Neural cell (in vitro differentiated cells): ENCODE results near the gene GTF2I. TPM values are rescaled to one million over a fixed set of nuclear protein-coding genes. Genes with fewer than 3 reads are reported as not detected.
"Not testable (repeated sequence)": the region's sequence is repeated elsewhere in the genome, so short reads cannot be mapped to it uniquely, and the experiment has no call there.

ENCODE experiments used
- H2AFZ ChIP-seq: fragments of 200-600, 300-800 bp; sonication (generic), shearing (Covaris generic); 2 replicates; pipeline ENCODE4 v1.6.0; 2014; ENCODE audit warnings: low read depth, mild to moderate bottlenecking, antibody characterized with exemption, low read length, moderate library complexity
- H3F3A ChIP-seq: fragments of 200-600 bp; shearing (Covaris generic); 2 replicates; pipeline ENCODE4 v1.6.1; 2016; ENCODE audit warnings: mild to moderate bottlenecking, moderate library complexity, mixed read lengths, antibody characterized with exemption, low read length; ENCODE audit not compliant: insufficient read depth, poor library complexity, severe bottlenecking
- H3K27ac ChIP-seq: fragments of 200-600, 300-800 bp; sonication (generic), shearing (Covaris generic); 2 replicates; pipeline ENCODE4 v1.5.1; 2014; ENCODE audit warnings: mild to moderate bottlenecking, low read length, moderate library complexity
- H3K27me3 ChIP-seq: fragments of 300-800, 200-600 bp; sonication (generic), shearing (Covaris generic); 2 replicates; pipeline ENCODE4 v1.6.0; 2014; ENCODE audit warnings: mild to moderate bottlenecking, low read depth, low read length, moderate library complexity; ENCODE audit not compliant: insufficient read depth
- H3K36me3 ChIP-seq: fragments of 300-800, 200-600 bp; sonication (generic), shearing (Covaris generic); 2 replicates; pipeline ENCODE4 v1.5.1; 2014; ENCODE audit warnings: mild to moderate bottlenecking, antibody characterized with exemption, low read length, moderate library complexity; ENCODE audit not compliant: insufficient read depth
- H3K4me2 ChIP-seq: fragments of 300-800, 200-600 bp; sonication (generic), shearing (Covaris generic); 2 replicates; pipeline ENCODE4 v1.6.0; 2014; ENCODE audit warnings: mild to moderate bottlenecking, low read length
- H3K4me3 ChIP-seq: fragments of 300-800, 200-600 bp; sonication (generic), shearing (Covaris generic); 2 replicates; pipeline ENCODE4 v1.5.1; 2014; ENCODE audit warnings: mild to moderate bottlenecking, low read length, moderate library complexity
- H3K79me2 ChIP-seq: fragments of 200-600 bp; shearing (Covaris generic); replicated peaks from 2 replicates; pipeline ENCODE4 v1.6.0; 2014; ENCODE audit warnings: mild to moderate bottlenecking, low read length, moderate library complexity; ENCODE audit not compliant: insufficient read depth
- H3K9ac ChIP-seq: fragments of 300-800, 200-600 bp; sonication (generic), shearing (Covaris generic); 2 replicates; pipeline ENCODE4 v1.6.1; 2016; ENCODE audit warnings: mild to moderate bottlenecking, low read length, mixed read lengths
- H3K9me2 ChIP-seq: fragments of 200-600 bp; shearing (Covaris generic); 2 replicates; pipeline ENCODE4 v1.6.1; 2016; ENCODE audit warnings: mild to moderate bottlenecking, low read length, mixed read lengths; ENCODE audit not compliant: insufficient read depth
- H3K9me3 ChIP-seq: fragments of 200-600, 300-800 bp; sonication (generic), shearing (Covaris generic); 2 replicates; pipeline ENCODE4 v1.6.1; 2016; ENCODE audit warnings: mild to moderate bottlenecking, mixed run types, low read length, moderate library complexity, mixed read lengths
- H4K20me1 ChIP-seq: fragments of 200-600 bp; shearing (Covaris generic); 2 replicates; pipeline ENCODE4 v1.6.1; 2016; ENCODE audit warnings: mild to moderate bottlenecking, mixed run types; ENCODE audit not compliant: insufficient read depth
- EP300 ChIP-seq: fragments of 450-650 bp; conservative IDR thresholded peaks from 2 replicates; pipeline ENCODE4 v1.6.1; 2014; ENCODE audit warnings: antibody characterized with exemption, mild to moderate bottlenecking, moderate library complexity; ENCODE audit not compliant: poor library complexity, severe bottlenecking
- EZH2 ChIP-seq: fragments of 200-600, 300-800 bp; shearing (Covaris generic), sonication (generic); IDR thresholded peaks from 2 replicates; pipeline ENCODE4 v1.6.1; 2014; ENCODE audit warnings: antibody characterized with exemption, low read length, borderline replicate concordance, mild to moderate bottlenecking; ENCODE audit not compliant: insufficient read depth, poor library complexity, severe bottlenecking
- MXI1 ChIP-seq: fragments of 450-650 bp; conservative IDR thresholded peaks from 2 replicates; pipeline ENCODE4 v1.6.1; 2014; ENCODE audit warnings: antibody characterized with exemption, mild to moderate bottlenecking; ENCODE audit not compliant: poor library complexity, severe bottlenecking
- POLR2AphosphoS5 ChIP-seq: IDR thresholded peaks from 2 replicates; pipeline ENCODE4 v1.6.1; 2012
- RAD21 ChIP-seq: fragments of 450-650 bp; conservative IDR thresholded peaks from 2 replicates; pipeline ENCODE4 v1.6.1; 2014; ENCODE audit warnings: antibody characterized with exemption, mild to moderate bottlenecking, moderate library complexity
- SMC3 ChIP-seq: fragments of 450-650 bp; conservative IDR thresholded peaks from 2 replicates; pipeline ENCODE4 v1.6.1; 2014; ENCODE audit warnings: antibody characterized with exemption, mild to moderate bottlenecking, moderate library complexity; ENCODE audit not compliant: poor library complexity
- TAF1 ChIP-seq: IDR thresholded peaks from 2 replicates; pipeline ENCODE4 v1.6.1; 2012; ENCODE audit warnings: low read depth
- polyA plus RNA-seq: library from polyadenylated mRNA; depleted of rRNA; stranded (reverse); fragments of >200 nt; gene quantifications from 2 replicates; pipeline ENCODE4 v1.2.3, GENCODE V29; 2014
- TF ChIP-seq, protein P1 (sequence below): IDR thresholded peaks from 2 replicates; pipeline ENCODE4 v1.6.1; 2012; ENCODE audit warnings: borderline replicate concordance
- TF ChIP-seq, protein P2 (sequence below): fragments of 450-650 bp; IDR thresholded peaks from 2 replicates; pipeline ENCODE4 v1.5.1; 2014; ENCODE audit warnings: antibody characterized with exemption, mild to moderate bottlenecking, moderate library complexity; ENCODE audit not compliant: poor library complexity, severe bottlenecking

The GTF2I gene
- polyA plus RNA-seq, 1 donor from 2014 or later = 274 TPM

- Histone ChIP-seq H3K36me3 (peaks cover 6% of the 10 kb centered on the region), H3K27me3 (no peaks in the 10 kb centered on the region), H3K4me3 (no peak overlapping the region), H3K9me2 (no peaks in the 10 kb centered on the region), H3F3A (no peaks in the 10 kb centered on the region), H3K9me3 (no peaks in the 10 kb centered on the region), H3K27ac (no peak overlapping the region), H3K79me2 (peaks cover 4% of the 10 kb centered on the region), H2AFZ (no peak overlapping the region), H3K9ac (no peak overlapping the region), H3K4me2 (no peak overlapping the region), H4K20me1 (no peaks in the 10 kb centered on the region)
- TF ChIP-seq, protein P1, sequence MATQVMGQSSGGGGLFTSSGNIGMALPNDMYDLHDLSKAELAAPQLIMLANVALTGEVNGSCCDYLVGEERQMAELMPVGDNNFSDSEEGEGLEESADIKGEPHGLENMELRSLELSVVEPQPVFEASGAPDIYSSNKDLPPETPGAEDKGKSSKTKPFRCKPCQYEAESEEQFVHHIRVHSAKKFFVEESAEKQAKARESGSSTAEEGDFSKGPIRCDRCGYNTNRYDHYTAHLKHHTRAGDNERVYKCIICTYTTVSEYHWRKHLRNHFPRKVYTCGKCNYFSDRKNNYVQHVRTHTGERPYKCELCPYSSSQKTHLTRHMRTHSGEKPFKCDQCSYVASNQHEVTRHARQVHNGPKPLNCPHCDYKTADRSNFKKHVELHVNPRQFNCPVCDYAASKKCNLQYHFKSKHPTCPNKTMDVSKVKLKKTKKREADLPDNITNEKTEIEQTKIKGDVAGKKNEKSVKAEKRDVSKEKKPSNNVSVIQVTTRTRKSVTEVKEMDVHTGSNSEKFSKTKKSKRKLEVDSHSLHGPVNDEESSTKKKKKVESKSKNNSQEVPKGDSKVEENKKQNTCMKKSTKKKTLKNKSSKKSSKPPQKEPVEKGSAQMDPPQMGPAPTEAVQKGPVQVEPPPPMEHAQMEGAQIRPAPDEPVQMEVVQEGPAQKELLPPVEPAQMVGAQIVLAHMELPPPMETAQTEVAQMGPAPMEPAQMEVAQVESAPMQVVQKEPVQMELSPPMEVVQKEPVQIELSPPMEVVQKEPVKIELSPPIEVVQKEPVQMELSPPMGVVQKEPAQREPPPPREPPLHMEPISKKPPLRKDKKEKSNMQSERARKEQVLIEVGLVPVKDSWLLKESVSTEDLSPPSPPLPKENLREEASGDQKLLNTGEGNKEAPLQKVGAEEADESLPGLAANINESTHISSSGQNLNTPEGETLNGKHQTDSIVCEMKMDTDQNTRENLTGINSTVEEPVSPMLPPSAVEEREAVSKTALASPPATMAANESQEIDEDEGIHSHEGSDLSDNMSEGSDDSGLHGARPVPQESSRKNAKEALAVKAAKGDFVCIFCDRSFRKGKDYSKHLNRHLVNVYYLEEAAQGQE = no peak
- no peak for TF ChIP-seq MXI1
- no peak for TF ChIP-seq EZH2
- TF ChIP-seq POLR2AphosphoS5 = no peak
- TF ChIP-seq EP300 = no peak
- no peak for TF ChIP-seq SMC3
- TF ChIP-seq TAF1 = no peak
- TF ChIP-seq, protein P2, sequence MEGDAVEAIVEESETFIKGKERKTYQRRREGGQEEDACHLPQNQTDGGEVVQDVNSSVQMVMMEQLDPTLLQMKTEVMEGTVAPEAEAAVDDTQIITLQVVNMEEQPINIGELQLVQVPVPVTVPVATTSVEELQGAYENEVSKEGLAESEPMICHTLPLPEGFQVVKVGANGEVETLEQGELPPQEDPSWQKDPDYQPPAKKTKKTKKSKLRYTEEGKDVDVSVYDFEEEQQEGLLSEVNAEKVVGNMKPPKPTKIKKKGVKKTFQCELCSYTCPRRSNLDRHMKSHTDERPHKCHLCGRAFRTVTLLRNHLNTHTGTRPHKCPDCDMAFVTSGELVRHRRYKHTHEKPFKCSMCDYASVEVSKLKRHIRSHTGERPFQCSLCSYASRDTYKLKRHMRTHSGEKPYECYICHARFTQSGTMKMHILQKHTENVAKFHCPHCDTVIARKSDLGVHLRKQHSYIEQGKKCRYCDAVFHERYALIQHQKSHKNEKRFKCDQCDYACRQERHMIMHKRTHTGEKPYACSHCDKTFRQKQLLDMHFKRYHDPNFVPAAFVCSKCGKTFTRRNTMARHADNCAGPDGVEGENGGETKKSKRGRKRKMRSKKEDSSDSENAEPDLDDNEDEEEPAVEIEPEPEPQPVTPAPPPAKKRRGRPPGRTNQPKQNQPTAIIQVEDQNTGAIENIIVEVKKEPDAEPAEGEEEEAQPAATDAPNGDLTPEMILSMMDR = no peak
- TF ChIP-seq RAD21 = no peak
These were observed 69.0 kb downstream of the GTF2I start for GRCh38 chr7:74726309-74727101.

DNA sequence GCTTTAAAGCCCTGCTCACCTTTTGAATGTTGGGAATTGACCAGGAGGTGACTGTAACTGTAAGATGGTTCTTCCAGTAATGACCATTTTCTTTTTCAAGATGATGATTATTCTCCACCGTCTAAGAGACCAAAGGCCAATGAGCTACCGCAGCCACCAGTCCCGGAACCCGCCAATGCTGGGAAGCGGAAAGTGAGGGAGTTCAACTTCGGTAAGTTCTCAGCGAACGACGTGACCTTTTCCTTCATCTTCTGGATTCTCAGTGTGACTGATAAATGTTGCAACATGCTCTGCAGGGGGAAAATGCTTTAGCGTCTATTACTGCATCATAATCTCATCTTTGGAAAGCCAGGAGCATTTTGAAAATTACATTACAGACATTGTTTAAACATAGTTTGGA is 71.2 kb downstream of the GTF2I start:
- not testable (repeated sequence) for H3F3A ChIP-seq, H3K27ac ChIP-seq, H3K4me2 ChIP-seq, H4K20me1 ChIP-seq, H3K36me3 ChIP-seq, H3K9me3 ChIP-seq, H3K9me2 ChIP-seq, H3K9ac ChIP-seq, H3K27me3 ChIP-seq, H2AFZ ChIP-seq, H3K4me3 ChIP-seq, H3K79me2 ChIP-seq

- not testable (repeated sequence) for H3K27ac ChIP-seq, H3K36me3 ChIP-seq, H3K9me3 ChIP-seq, H3K4me3 ChIP-seq, H3K9ac ChIP-seq, H3F3A ChIP-seq, H4K20me1 ChIP-seq, H3K9me2 ChIP-seq, H3K4me2 ChIP-seq, H3K27me3 ChIP-seq, H3K79me2 ChIP-seq, H2AFZ ChIP-seq
These were observed 72.7 kb downstream of the GTF2I start for GRCh38 chr7:74730186-74730585.

- H3K9me2 ChIP-seq, H3K9me3 ChIP-seq: not testable (repeated sequence)
These were observed 82.6 kb downstream of the GTF2I start for GRCh38 chr7:74739974-74740703.

More at GRCh38 chr7:74739974-74740703, 82.6 kb downstream of the GTF2I start:
- not testable (repeated sequence) for H2AFZ ChIP-seq, H3K4me3 ChIP-seq, H3K9ac ChIP-seq, H3K79me2 ChIP-seq, H3K27me3 ChIP-seq, H3K36me3 ChIP-seq, H3K27ac ChIP-seq, H3K4me2 ChIP-seq, H3F3A ChIP-seq, H4K20me1 ChIP-seq
